Measurements from ENCODE around the gene FBP2. TPM values are rescaled to one million over a fixed set of nuclear protein-coding genes. Genes with fewer than 3 reads are reported as not detected.
"Not testable (repeated sequence)": the region's sequence is repeated elsewhere in the genome, so short reads cannot be mapped to it uniquely, and the experiment has no call there.

Gene FBP2
- total RNA-seq, 2 donors from 2014 or later: not detected

- no peaks in the 10 kb centered on the region for H3K36me3 Mint-ChIP-seq (ENCODE audit: insufficient read depth in 2 of 2)
- DNase-seq (no peak), ATAC-seq (replicated peaks in 1 of 2) (no peak)
- peaks cover 18% of the 10 kb centered on the region for H3K27me3 Mint-ChIP-seq (ENCODE audit: low read depth)
- H3K4me1 Mint-ChIP-seq (ENCODE audit: low read depth): peaks cover 8% of the 10 kb centered on the region
- no peaks in the 10 kb centered on the region for H3K9me3 Mint-ChIP-seq
- H3K27ac Mint-ChIP-seq: no peak overlapping the region
- H3K4me3 Mint-ChIP-seq: no peak overlapping the region
Observed at GRCh38 chr9:94600258-94600657, 6.6 kb upstream of the FBP2 start.

- no peak overlapping the region for H3K4me3 Mint-ChIP-seq
- H3K9me3 Mint-ChIP-seq: no peaks in the 10 kb centered on the region
- peaks cover 12% of the 10 kb centered on the region for H3K27me3 Mint-ChIP-seq (ENCODE audit: low read depth)
- DNase-seq: no peak
- no peak overlapping the region for H3K27ac Mint-ChIP-seq
- no peaks in the 10 kb centered on the region for H3K36me3 Mint-ChIP-seq (ENCODE audit: insufficient read depth in 2 of 2)
- ATAC-seq (replicated peaks in 1 of 2): no peak
- peaks cover 8% of the 10 kb centered on the region for H3K4me1 Mint-ChIP-seq (ENCODE audit: low read depth)
Observed at GRCh38 chr9:94599102-94599501, 5.5 kb upstream of the FBP2 start.

- H3K4me3 Mint-ChIP-seq; H3K36me3 Mint-ChIP-seq (ENCODE audit: insufficient read depth in 2 of 2); H3K27me3 Mint-ChIP-seq (ENCODE audit: low read depth); H3K27ac Mint-ChIP-seq; DNase-seq; H3K4me1 Mint-ChIP-seq (ENCODE audit: low read depth); ATAC-seq (replicated peaks in 1 of 2); H3K9me3 Mint-ChIP-seq: not testable (repeated sequence)
Observed at GRCh38 chr9:94592683-94593082, 941 bp downstream of the FBP2 start.

- H3K4me1 Mint-ChIP-seq (ENCODE audit: low read depth): peaks cover 5% of the 10 kb centered on the region
- H3K36me3 Mint-ChIP-seq (ENCODE audit: insufficient read depth in 2 of 2): no peaks in the 10 kb centered on the region
- DNase-seq: no peak
- no peak for ATAC-seq (replicated peaks in 1 of 2)
- peaks cover 5% of the 10 kb centered on the region for H3K27me3 Mint-ChIP-seq (ENCODE audit: low read depth)
- H3K27ac Mint-ChIP-seq: no peak overlapping the region
- no peak overlapping the region for H3K4me3 Mint-ChIP-seq
- no peaks in the 10 kb centered on the region for H3K9me3 Mint-ChIP-seq
Observed at GRCh38 chr9:94591876-94592275, 1.7 kb downstream of the FBP2 start.

- H3K4me3 Mint-ChIP-seq; H3K27me3 Mint-ChIP-seq (ENCODE audit: low read depth); DNase-seq; H3K36me3 Mint-ChIP-seq (ENCODE audit: insufficient read depth in 2 of 2); ATAC-seq (replicated peaks in 1 of 2); H3K9me3 Mint-ChIP-seq; H3K27ac Mint-ChIP-seq: not testable (repeated sequence)
- peaks cover 13% of the 10 kb centered on the region for H3K4me1 Mint-ChIP-seq (ENCODE audit: low read depth)
Observed at GRCh38 chr9:94591046-94591545, 2.5 kb downstream of the FBP2 start.

DNA sequence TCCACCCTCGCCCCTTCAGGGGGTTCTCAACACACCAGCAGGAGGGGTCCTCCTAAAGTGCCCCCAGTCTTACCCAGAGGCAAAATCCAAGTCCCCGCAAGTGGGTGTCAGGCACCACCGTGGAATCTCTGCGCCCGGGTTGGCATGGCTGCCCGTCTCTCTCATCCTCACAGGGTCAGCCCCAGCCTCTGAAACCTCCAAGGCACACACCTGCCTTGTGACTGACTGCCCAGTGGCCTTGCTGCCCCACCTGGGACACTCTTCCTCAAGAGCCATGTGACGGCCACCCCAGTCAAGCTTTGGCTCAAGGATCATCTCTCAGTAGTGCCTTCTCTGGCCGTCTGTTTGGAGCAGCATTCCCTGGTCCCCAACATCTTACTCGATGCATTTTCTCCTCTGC is 4.9 kb downstream of the FBP2 start:
- Mint-ChIP-seq H3K4me1 (ENCODE audit: low read depth) (peaks cover 28% of the 10 kb centered on the region), H3K9me3 (no peaks in the 10 kb centered on the region)
- ATAC-seq (replicated peaks in 1 of 2): no peak

GRCh38 chr9:94586814-94587213 is 6.8 kb downstream of the FBP2 start:
- H3K4me3 Mint-ChIP-seq: peak overlapping the region in 1 of 2 donors; percentile 18

More for the DNA sequence above, 4.9 kb downstream of the FBP2 start:
- no peak overlapping the region for H3K27ac Mint-ChIP-seq
- H3K36me3 Mint-ChIP-seq (ENCODE audit: insufficient read depth in 2 of 2): no peaks in the 10 kb centered on the region
- no peak overlapping the region for H3K4me3 Mint-ChIP-seq
- DNase-seq: no peak
- H3K27me3 Mint-ChIP-seq (ENCODE audit: low read depth): no peaks in the 10 kb centered on the region

DNA sequence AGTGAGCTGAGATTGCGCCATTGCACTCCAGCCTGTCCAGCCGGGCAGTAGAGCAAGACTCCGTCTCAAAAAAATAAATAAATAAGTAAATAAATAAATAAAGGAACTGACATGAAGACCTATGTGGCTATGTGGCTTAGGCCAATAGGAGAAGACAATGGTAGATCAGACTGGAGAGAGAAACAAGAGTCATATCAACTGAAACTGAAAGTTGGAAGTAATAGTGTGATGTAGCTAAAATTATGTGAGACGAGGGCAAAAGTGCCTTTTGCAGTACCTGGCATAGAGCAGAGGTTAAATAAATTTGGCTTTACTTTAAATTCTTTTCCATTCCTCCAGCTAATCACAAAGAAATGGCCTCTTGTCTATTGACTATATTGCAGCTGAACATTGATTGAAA is 7.3 kb downstream of the FBP2 start:
- peaks cover 28% of the 10 kb centered on the region for H3K4me1 Mint-ChIP-seq (ENCODE audit: low read depth)
- no peaks in the 10 kb centered on the region for H3K27me3 Mint-ChIP-seq (ENCODE audit: low read depth)
- H3K4me3 Mint-ChIP-seq: peak overlapping the region in 1 of 2 donors; percentile 18
- DNase-seq (no peak), ATAC-seq (replicated peaks in 1 of 2) (no peak)
- H3K9me3 Mint-ChIP-seq: no peaks in the 10 kb centered on the region
- H3K36me3 Mint-ChIP-seq (ENCODE audit: insufficient read depth in 2 of 2): no peaks in the 10 kb centered on the region
- no peak overlapping the region for H3K27ac Mint-ChIP-seq

More at GRCh38 chr9:94586814-94587213, 6.8 kb downstream of the FBP2 start:
- H3K27me3 Mint-ChIP-seq (ENCODE audit: low read depth): no peaks in the 10 kb centered on the region
- ATAC-seq (replicated peaks in 1 of 2) (no peak), DNase-seq (no peak)
- no peaks in the 10 kb centered on the region for H3K36me3 Mint-ChIP-seq (ENCODE audit: insufficient read depth in 2 of 2)
- H3K4me1 Mint-ChIP-seq (ENCODE audit: low read depth): peaks cover 28% of the 10 kb centered on the region
- H3K9me3 Mint-ChIP-seq: no peaks in the 10 kb centered on the region
- H3K27ac Mint-ChIP-seq: no peak overlapping the region

GRCh38 chr9:94584555-94584954 is 9.1 kb downstream of the FBP2 start:
- DNase-seq (no peak), ATAC-seq (replicated peaks in 1 of 2) (peak in 1 of 2 donors; percentile 64)
- peak overlapping the region in 1 of 2 donors; percentile 6 for H3K4me3 Mint-ChIP-seq
- no peaks in the 10 kb centered on the region for H3K27me3 Mint-ChIP-seq (ENCODE audit: low read depth)
- no peaks in the 10 kb centered on the region for H3K36me3 Mint-ChIP-seq (ENCODE audit: insufficient read depth in 2 of 2)
- H3K9me3 Mint-ChIP-seq: no peaks in the 10 kb centered on the region
- peaks cover 28% of the 10 kb centered on the region for H3K4me1 Mint-ChIP-seq (ENCODE audit: low read depth)
- H3K27ac Mint-ChIP-seq: no peak overlapping the region

- Mint-ChIP-seq H3K36me3 (ENCODE audit: insufficient read depth in 2 of 2) (no peaks in the 10 kb centered on the region), H3K4me3 (no peak overlapping the region), H3K27me3 (ENCODE audit: low read depth) (no peaks in the 10 kb centered on the region), H3K9me3 (no peaks in the 10 kb centered on the region), H3K27ac (no peak overlapping the region), H3K4me1 (ENCODE audit: low read depth) (peaks cover 21% of the 10 kb centered on the region)
- DNase-seq: no peak
- ATAC-seq (replicated peaks in 1 of 2): no peak
Observed at GRCh38 chr9:94581728-94582127, 11.9 kb downstream of the FBP2 start.

DNA sequence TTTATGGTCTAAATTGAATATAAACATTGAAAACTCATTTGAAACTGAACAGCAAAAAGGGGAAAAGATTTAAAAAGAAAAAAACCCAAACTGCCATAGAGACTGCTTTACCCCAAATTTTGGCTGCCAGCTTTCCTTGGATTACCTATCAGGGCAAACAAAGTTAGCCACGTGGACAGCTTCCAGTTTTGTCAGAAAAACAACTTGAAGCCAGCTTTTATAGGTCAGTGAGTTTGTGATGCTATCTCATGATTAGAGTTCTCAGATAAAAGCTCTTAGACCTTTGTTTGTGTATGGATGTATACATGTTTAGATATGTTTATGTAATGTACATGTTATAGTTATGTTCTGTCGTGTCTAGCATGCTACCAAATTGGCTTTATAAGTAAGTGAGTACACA is 16.1 kb downstream of the FBP2 start:
- no peaks in the 10 kb centered on the region for H3K4me1 Mint-ChIP-seq (ENCODE audit: low read depth)
- H3K9me3 Mint-ChIP-seq: no peaks in the 10 kb centered on the region
- DNase-seq (no peak), ATAC-seq (replicated peaks in 1 of 2) (no peak)
- no peak overlapping the region for H3K4me3 Mint-ChIP-seq
- H3K36me3 Mint-ChIP-seq (ENCODE audit: insufficient read depth in 2 of 2): no peaks in the 10 kb centered on the region
- H3K27ac Mint-ChIP-seq: peak overlapping the region; percentile 47
- H3K27me3 Mint-ChIP-seq (ENCODE audit: low read depth): peaks cover 9% of the 10 kb centered on the region

GRCh38 chr9:94577036-94577435 is 16.6 kb downstream of the FBP2 start:
- DNase-seq (no peak), ATAC-seq (replicated peaks in 1 of 2) (no peak)
- H3K27me3 Mint-ChIP-seq (ENCODE audit: low read depth): peaks cover 14% of the 10 kb centered on the region
- H3K36me3 Mint-ChIP-seq (ENCODE audit: insufficient read depth in 2 of 2): no peaks in the 10 kb centered on the region
- H3K4me1 Mint-ChIP-seq (ENCODE audit: low read depth): no peaks in the 10 kb centered on the region
- no peak overlapping the region for H3K4me3 Mint-ChIP-seq
- H3K27ac Mint-ChIP-seq: peak overlapping the region; percentile 47
- no peaks in the 10 kb centered on the region for H3K9me3 Mint-ChIP-seq

DNA sequence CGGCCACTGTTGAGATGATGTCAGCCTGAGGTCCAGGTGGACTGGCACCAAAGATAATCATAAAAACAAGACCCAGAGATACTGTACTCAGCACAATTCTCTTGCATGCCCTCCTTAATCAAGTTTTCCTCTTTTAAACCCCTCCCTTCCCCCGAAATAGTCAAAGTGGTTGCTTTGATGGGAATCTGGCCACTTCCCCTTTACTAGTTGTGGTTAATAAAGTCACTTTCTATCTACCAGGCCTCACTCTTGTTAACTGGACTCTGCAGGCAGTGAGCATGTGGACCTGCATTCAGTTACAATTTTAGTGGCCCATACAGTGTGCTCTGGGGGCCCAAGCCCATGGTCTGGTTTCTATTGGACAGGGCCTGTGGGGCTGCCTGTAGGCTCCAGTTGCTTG is 17.5 kb downstream of the FBP2 start:
- no peaks in the 10 kb centered on the region for H3K9me3 Mint-ChIP-seq
- DNase-seq (no peak), ATAC-seq (replicated peaks in 1 of 2) (no peak)
- H3K4me1 Mint-ChIP-seq (ENCODE audit: low read depth): no peaks in the 10 kb centered on the region
- peaks cover 18% of the 10 kb centered on the region for H3K27me3 Mint-ChIP-seq (ENCODE audit: low read depth)
- no peak overlapping the region for H3K27ac Mint-ChIP-seq
- H3K36me3 Mint-ChIP-seq (ENCODE audit: insufficient read depth in 2 of 2): no peaks in the 10 kb centered on the region
- H3K4me3 Mint-ChIP-seq: no peak overlapping the region

DNA sequence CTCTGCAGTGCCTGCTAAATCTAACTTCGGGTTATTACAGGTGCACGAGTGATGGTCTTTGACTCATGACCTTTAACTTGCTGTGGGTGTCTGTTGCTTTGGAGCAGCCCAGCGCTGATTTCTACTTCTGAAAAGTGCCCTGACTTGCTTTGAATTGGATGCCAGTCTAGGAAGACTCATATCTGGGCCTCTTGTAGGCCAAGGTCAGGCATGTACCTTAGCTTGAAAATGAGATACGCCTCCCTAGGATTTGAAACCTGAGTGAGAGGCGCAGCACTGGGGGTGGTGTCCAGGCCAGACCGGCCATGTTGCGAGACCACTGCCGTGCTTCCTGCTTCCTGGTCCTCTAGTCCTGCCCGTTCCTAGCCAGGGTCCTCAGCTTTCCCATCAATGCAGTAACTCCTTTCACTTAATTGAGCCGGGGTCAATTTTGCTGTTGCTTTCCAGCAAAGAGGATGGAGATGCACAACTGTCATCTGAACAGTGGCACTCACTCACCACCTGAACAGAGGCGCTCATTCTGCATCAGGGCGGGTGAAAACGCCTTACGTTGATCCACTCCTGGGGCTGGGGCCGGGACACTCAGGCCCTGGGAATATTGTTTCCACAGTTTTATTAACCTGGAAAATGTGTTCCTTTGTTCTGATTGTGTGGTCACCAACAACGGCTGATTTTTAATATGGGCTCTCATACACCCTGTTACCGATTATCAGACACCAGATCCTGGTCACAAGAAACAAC is 24.5 kb downstream of the FBP2 start:
- DNase-seq: no peak
- H3K9me3 Mint-ChIP-seq: no peaks in the 10 kb centered on the region
- H3K36me3 Mint-ChIP-seq (ENCODE audit: insufficient read depth in 2 of 2): no peaks in the 10 kb centered on the region
- no peak overlapping the region for H3K4me3 Mint-ChIP-seq
- no peak overlapping the region for H3K27ac Mint-ChIP-seq
- no peaks in the 10 kb centered on the region for H3K4me1 Mint-ChIP-seq (ENCODE audit: low read depth)
- peaks cover 18% of the 10 kb centered on the region for H3K27me3 Mint-ChIP-seq (ENCODE audit: low read depth)
- no peak for ATAC-seq (replicated peaks in 1 of 2)
